IMR-90 (cell line): ENCODE measurements around the gene VEPH1. TPM values are rescaled to one million over a fixed set of nuclear protein-coding genes. Genes with fewer than 3 reads are reported as not detected.

Experiments
- ATAC-seq: fragments of 200-7000 bp; cut with Tn5 transposase; 2 replicates; pipeline ENCODE4 v1.9.1; 2020; ENCODE audit warnings: low read depth, mild to moderate bottlenecking, moderate library complexity
- BruUV-seq: library from RNA; stranded (reverse); fragments of 400-500 nt; replicated peaks from 2 replicates; lab custom pipeline; 2021; lab: Mats Ljungman, UMichigan
- CTCF ChIA-PET: fragments of 300-600 bp; formaldehyde crosslinking; extraction: SDS; loops from one replicate; lab custom pipeline; 2021; ENCODE audit warnings: antibody characterized with exemption; lab: Yijun Ruan, JAX
- POLR2A ChIA-PET: fragments of 300-600 bp; sonication (Branson Sonifier 250); formaldehyde crosslinking; loops from one replicate; lab custom pipeline; 2022; ENCODE audit warnings: antibody characterized with exemption; ENCODE audit not compliant: unreplicated experiment; lab: Charles Lee
- DNase-seq: peaks from one replicate; pipeline ENCODE4 v3.0.0; 2013
- H2AFZ ChIP-seq: replicated peaks from 2 replicates; pipeline ENCODE3; 2013; ENCODE audit warnings: low read length, mild to moderate bottlenecking; ENCODE audit not compliant: poor library complexity
- H2AK5ac ChIP-seq: 2 replicates; pipeline ENCODE4 v1.6.1; 2013; ENCODE audit warnings: low read depth, low read length, inconsistent platforms
- H2AK9ac ChIP-seq: replicated peaks from 2 replicates; pipeline ENCODE3; 2013; ENCODE audit warnings: mild to moderate bottlenecking, low read depth, low read length, moderate library complexity; ENCODE audit not compliant: poor library complexity
- H2BK120ac ChIP-seq: 2 replicates; pipeline ENCODE4 v1.6.1; 2013; ENCODE audit warnings: low read depth, low read length, inconsistent platforms
- H2BK15ac ChIP-seq: 3 replicates; pipeline ENCODE4 v1.6.1; 2013; ENCODE audit warnings: low read depth, low read length, inconsistent platforms
- H2BK20ac ChIP-seq: 2 replicates; pipeline ENCODE4 v1.6.1; 2013; ENCODE audit warnings: low read depth, mild to moderate bottlenecking, inconsistent platforms, low read length, moderate library complexity
- H2BK5ac ChIP-seq: 2 replicates; pipeline ENCODE4 v1.6.1; 2013; ENCODE audit warnings: mild to moderate bottlenecking, low read depth, low read length, inconsistent platforms; ENCODE audit not compliant: poor library complexity, severe bottlenecking
- H3K14ac ChIP-seq: replicated peaks from 2 replicates; pipeline ENCODE4 v1.6.1; 2013; ENCODE audit warnings: low read depth, low read length, inconsistent platforms
- H3K18ac ChIP-seq: 2 replicates; pipeline ENCODE4 v1.6.1; 2013; ENCODE audit warnings: low read depth, low read length, control low read depth
- H3K23ac ChIP-seq: 2 replicates; pipeline ENCODE4 v1.6.1; 2013; ENCODE audit warnings: low read depth, low read length, inconsistent platforms
- H3K27ac ChIP-seq: 2 replicates; pipeline ENCODE4 v1.5.1; 2013; ENCODE audit warnings: mild to moderate bottlenecking, control low read depth, low read length; ENCODE audit not compliant: insufficient read depth
- H3K27me3 ChIP-seq: 2 replicates; pipeline ENCODE4 v1.6.1; 2013; ENCODE audit warnings: low read length; ENCODE audit not compliant: control insufficient read depth, insufficient read depth
- H3K36me3 ChIP-seq: 2 replicates; pipeline ENCODE4 v1.6.1; 2013; ENCODE audit warnings: low read length, mixed read lengths; ENCODE audit not compliant: control insufficient read depth, insufficient read depth
- H3K4ac ChIP-seq: 2 replicates; pipeline ENCODE4 v1.6.1; 2013; ENCODE audit warnings: low read depth, low read length, inconsistent platforms
- H3K4me1 ChIP-seq: 2 replicates; pipeline ENCODE4 v1.6.1; 2013; ENCODE audit warnings: low read length, mixed read lengths; ENCODE audit not compliant: control insufficient read depth, insufficient read depth
- H3K4me2 ChIP-seq: 2 replicates; pipeline ENCODE4 v1.6.1; 2013; ENCODE audit warnings: low read depth, mild to moderate bottlenecking, control low read depth, low read length, moderate library complexity
- H3K4me3 ChIP-seq: 2 replicates; pipeline ENCODE4 v1.5.1; 2013; ENCODE audit warnings: low read depth, mild to moderate bottlenecking, control low read depth, low read length, moderate library complexity; ENCODE audit not compliant: insufficient read depth
- H3K56ac ChIP-seq: 2 replicates; pipeline ENCODE4 v1.6.1; 2013; ENCODE audit warnings: low read length, inconsistent platforms; ENCODE audit not compliant: insufficient read depth; ENCODE audit errors: extremely low read depth
- H3K79me1 ChIP-seq, 2 experiments: 2 replicates each; pipeline ENCODE4 v1.6.1; 2013; ENCODE audit warnings: low read length in 2 of 2, inconsistent platforms in 1 of 2, low read depth in 1 of 2
- H3K9ac ChIP-seq: 2 replicates; pipeline ENCODE4 v1.6.1; 2013; ENCODE audit warnings: low read depth, low read length, control low read depth
- H3K9me1 ChIP-seq: 2 replicates; pipeline ENCODE4 v1.6.1; 2013; ENCODE audit warnings: low read length, inconsistent platforms; ENCODE audit not compliant: insufficient read depth
- H3K9me3 ChIP-seq: 2 replicates; pipeline ENCODE4 v1.6.1; 2013; ENCODE audit warnings: low read length; ENCODE audit not compliant: control insufficient read depth, insufficient read depth
- H4K20me1 ChIP-seq: 2 replicates; pipeline ENCODE4 v1.6.1; 2013; ENCODE audit warnings: low read length, inconsistent platforms; ENCODE audit not compliant: insufficient read depth
- H4K5ac ChIP-seq: 2 replicates; pipeline ENCODE4 v1.6.1; 2013; ENCODE audit warnings: mild to moderate bottlenecking, low read depth, low read length, control low read depth
- H4K8ac ChIP-seq, 2 experiments: 2 replicates each; pipeline ENCODE4 v1.6.1; 2013; ENCODE audit warnings: low read depth in 2 of 2, low read length in 2 of 2, control low read depth in 1 of 2, inconsistent platforms in 1 of 2
- H4K91ac ChIP-seq: 2 replicates; pipeline ENCODE4 v1.6.1; 2013; ENCODE audit warnings: low read depth, low read length, inconsistent platforms; ENCODE audit not compliant: insufficient read depth
- BHLHE40 ChIP-seq: fragments of 150-350 bp; IDR thresholded peaks from 2 replicates; pipeline ENCODE4 v1.6.1; 2016; ENCODE audit warnings: mild to moderate bottlenecking, low read depth, low read length
- CEBPB ChIP-seq: IDR thresholded peaks from 2 replicates; pipeline ENCODE4 v1.6.1; 2012; ENCODE audit warnings: low read depth, low read length, improper control_type of control experiment
- CHD1 ChIP-seq: IDR thresholded peaks from 2 replicates; pipeline ENCODE4 v1.6.1; 2012; ENCODE audit warnings: low read depth, low read length, improper control_type of control experiment
- CTCF ChIP-seq: conservative IDR thresholded peaks from 2 replicates; pipeline ENCODE4 v1.5.1; 2012; ENCODE audit warnings: mild to moderate bottlenecking, low read depth, low read length, improper control_type of control experiment
- ELK1 ChIP-seq: fragments of 150-350 bp; IDR thresholded peaks from 2 replicates; pipeline ENCODE4 v1.6.1; 2016; ENCODE audit warnings: low read depth, mild to moderate bottlenecking, low read length, moderate library complexity, borderline replicate concordance
- FOS ChIP-seq: fragments of 150-350 bp; IDR thresholded peaks from 2 replicates; pipeline ENCODE4 v1.6.1; 2016; ENCODE audit warnings: low read depth, low read length
- MAFK ChIP-seq: IDR thresholded peaks from 2 replicates; pipeline ENCODE4 v1.6.1; 2012; ENCODE audit warnings: low read depth, low read length, improper control_type of control experiment
- MAZ ChIP-seq: IDR thresholded peaks from 2 replicates; pipeline ENCODE4 v1.6.1; 2012; ENCODE audit warnings: low read depth, mild to moderate bottlenecking, low read length, improper control_type of control experiment, moderate library complexity, borderline replicate concordance
- MXI1 ChIP-seq: IDR thresholded peaks from 2 replicates; pipeline ENCODE4 v1.6.1; 2012; ENCODE audit warnings: low read depth, mild to moderate bottlenecking, low read length, moderate library complexity, borderline replicate concordance
- NFE2L2 ChIP-seq: fragments of 150-350 bp; IDR thresholded peaks from 2 replicates; pipeline ENCODE4 v1.6.1; 2016; ENCODE audit warnings: low read depth, mild to moderate bottlenecking, low read length
- POLR2A ChIP-seq: IDR thresholded peaks from 2 replicates; pipeline ENCODE4 v1.6.1; 2012; ENCODE audit warnings: mild to moderate bottlenecking, low read depth, low read length
- RAD21 ChIP-seq: IDR thresholded peaks from 2 replicates; pipeline ENCODE4 v1.6.1; 2012; ENCODE audit warnings: low read length, improper control_type of control experiment
- RCOR1 ChIP-seq: IDR thresholded peaks from 2 replicates; pipeline ENCODE4 v1.6.1; 2012; ENCODE audit warnings: mild to moderate bottlenecking, low read length, improper control_type of control experiment; ENCODE audit not compliant: insufficient replicate concordance
- RFX5 ChIP-seq: IDR thresholded peaks from 2 replicates; pipeline ENCODE4 v1.8.0; 2012; ENCODE audit warnings: low read depth, mild to moderate bottlenecking, low read length, moderate library complexity
- SMC3 ChIP-seq: fragments of 150-350 bp; IDR thresholded peaks from 2 replicates; pipeline ENCODE4 v1.6.1; 2016; ENCODE audit warnings: low read depth, mild to moderate bottlenecking, antibody characterized with exemption, low read length, moderate library complexity
- USF2 ChIP-seq: fragments of 150-350 bp; IDR thresholded peaks from 2 replicates; pipeline ENCODE4 v1.6.1; 2017; ENCODE audit warnings: mild to moderate bottlenecking, antibody characterized with exemption, low read length, low read depth
- dilution Hi-C: fragments of 300-500 bp; cut with HindIII; formaldehyde crosslinking; loops from one replicate; pipeline ENCODE4 v1.14.3; 2018; ENCODE audit warnings: low sequenced_read_pairs; ENCODE audit not compliant: unreplicated experiment
- in situ Hi-C: fragments of 300-500 bp; cut with MboI; formaldehyde crosslinking; loops from 3 replicates; pipeline ENCODE4 v1.14.3; 2019; ENCODE audit warnings: low sequenced_read_pairs, inconsistent platforms, mixed read lengths
- intact Hi-C: fragments of 100-400 bp; cut with micrococcal nuclease; formaldehyde crosslinking; loops from 2 replicates; pipeline ENCODE4 v1.10.0; 2022
- polyA plus RNA-seq, 3 experiments: library from polyadenylated mRNA; depleted of rRNA; stranded (reverse); fragments of >200 nt; gene quantifications; 2 replicates each; pipeline ENCODE4 v1.2.3, GENCODE V29; 2012; ENCODE audit warnings: low replicate concordance in 1 of 3
- total RNA-seq: library from RNA; depleted of rRNA; stranded (reverse); fragments of >200 nt; gene quantifications from 2 replicates; pipeline ENCODE4 v1.2.3, GENCODE V29; 2012

VEPH1 gene
- total and polyA plus RNA-seq, 2 of the 4 experiments (the other 2 are of a cell fraction), result 30.5 to 130 TPM

- Histone ChIP-seq H2BK120ac (no peak overlapping the region), H2AK5ac (no peak overlapping the region), H3K27ac (no peak overlapping the region), H3K36me3 (no peaks in the 10 kb centered on the region), H3K14ac (no peak overlapping the region), H3K4me3 (no peak overlapping the region), H3K79me1 (no peaks in the 10 kb centered on the region), H4K5ac (no peak overlapping the region), H3K23ac (no peak overlapping the region), H3K4me1 (no peaks in the 10 kb centered on the region), H2AK9ac (no peak overlapping the region), H2BK20ac (no peak overlapping the region), H2AFZ (no peak overlapping the region), H4K91ac (no peak overlapping the region), H4K8ac (no peak overlapping the region), H3K56ac (no peak overlapping the region), H3K9me1 (peaks cover 4% of the 10 kb centered on the region; the same call in 1 of the 2 replicates), H2BK15ac (no peak overlapping the region), H3K27me3 (no peaks in the 10 kb centered on the region), H3K18ac (no peak overlapping the region), H3K9me3 (no peaks in the 10 kb centered on the region), H4K20me1 (no peaks in the 10 kb centered on the region), H2BK5ac (no peak overlapping the region), H3K4ac (no peak overlapping the region), H3K4me2 (no peak overlapping the region), H3K9ac (no peak overlapping the region)
- ChIA-PET CTCF (no interaction called here), POLR2A (no interaction called here)
- DNase-seq, result no peak
- in situ Hi-C loops, result no loop called here
- ATAC-seq, result no peak
- TF ChIP-seq USF2 (no peak), MXI1 (no peak), POLR2A (no peak), RAD21 (no peak), RCOR1 (no peak), NFE2L2 (no peak), SMC3 (no peak), CHD1 (no peak), CEBPB (no peak), BHLHE40 (no peak), MAFK (no peak), FOS (no peak), ELK1 (no peak), RFX5 (no peak), CTCF (no peak), MAZ (no peak)
- intact Hi-C loops, result loop anchor here (5.0 kb wide), 1 partner anchor 33 kb away; no protein-coding TSS in a partner anchor
- dilution Hi-C loops, result no loop called here
- BruUV-seq, result no TSS peak
Observed at GRCh38 chr3:157280354-157280753, 222.9 kb downstream of the VEPH1 start.
